ENCODE results near the gene HIPK4. TPM values are rescaled to one million over a fixed set of nuclear protein-coding genes. Genes with fewer than 3 reads are reported as not detected.
"Not testable (repeated sequence)": the region's sequence is repeated elsewhere in the genome, so short reads cannot be mapped to it uniquely, and the experiment has no call there.

Gene HIPK4
- total RNA-seq, 1 donor from 2014 or later, result 0.36 TPM

DNA sequence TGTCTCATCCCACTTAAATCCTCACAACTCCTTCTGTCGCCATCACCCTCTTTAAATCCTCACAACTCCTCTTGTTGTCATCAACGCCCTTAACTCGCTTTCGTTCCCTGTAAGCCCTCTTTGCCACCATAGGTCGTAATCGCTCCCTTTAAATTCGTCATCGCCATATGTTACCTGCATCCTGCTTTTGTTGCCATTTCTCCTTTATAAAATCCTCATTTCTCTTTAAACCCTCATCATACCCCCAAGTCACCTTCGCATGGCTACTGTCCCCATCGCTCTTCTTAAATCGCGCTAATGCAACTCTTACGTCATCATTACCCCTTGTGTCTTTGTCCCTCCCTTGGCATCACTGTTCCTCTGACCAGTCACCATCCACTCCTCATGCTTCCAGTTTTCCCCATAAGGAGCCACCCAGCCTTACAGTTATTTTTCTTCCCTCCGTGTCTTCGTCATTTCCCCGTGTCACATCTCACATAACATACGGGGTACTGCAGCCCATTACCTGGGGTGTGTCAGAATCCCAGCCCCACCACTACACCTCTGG, 40.9 kb downstream of the HIPK4 start:
- intact Hi-C loops (cut with DNase I), result no loop called here
- no peak for ATAC-seq
- DNase-seq (ENCODE audit: low spot score), result no peak

DNA sequence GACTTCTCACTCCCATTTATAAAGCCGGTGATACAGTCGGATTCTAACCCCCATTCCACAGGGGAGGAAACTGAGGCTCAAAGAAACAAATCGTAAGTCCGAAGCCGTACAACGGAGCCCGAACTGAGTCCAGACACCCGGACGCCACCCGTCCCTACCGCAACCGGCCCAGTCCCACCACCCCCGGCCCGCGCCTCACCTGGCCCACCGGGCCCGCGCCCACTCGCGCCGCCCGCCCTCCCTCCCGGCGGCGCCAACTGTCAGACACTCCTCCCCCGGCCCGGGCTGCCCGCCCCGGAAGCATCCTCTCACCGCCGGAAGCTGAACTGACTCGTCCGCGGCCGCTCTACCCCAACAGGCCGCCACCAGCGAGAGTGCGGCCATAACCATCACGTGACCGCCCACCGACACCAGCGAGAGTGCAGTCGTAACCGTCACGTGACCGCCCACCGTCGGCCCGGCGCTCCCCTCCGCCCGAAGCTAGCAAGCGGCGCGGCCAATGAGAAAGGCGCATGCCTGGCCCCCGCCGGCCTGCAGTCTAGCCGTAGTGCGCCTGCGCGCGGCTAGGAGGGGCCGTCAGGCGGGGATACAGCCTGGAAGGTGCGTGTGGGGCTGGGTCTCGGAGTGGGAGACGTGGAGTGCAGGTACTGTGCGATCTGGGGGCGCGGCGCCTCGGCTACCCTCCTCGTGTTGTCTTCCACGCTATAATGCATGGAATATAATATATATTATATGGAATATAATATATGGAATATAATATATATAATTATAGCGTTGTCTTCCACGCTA, 41.7 kb downstream of the HIPK4 start, which contains the start of the genes C19orf47 and PLD3:
Gene C19orf47, minus strand, starts transcription at position 273 of the 789 bp plus-strand sequence. CDS start 6,540 bp downstream, outside the sequence.
Gene PLD3, plus strand, starts transcription at position 571 of the 789 bp plus-strand sequence. CDS start 17,789 bp downstream, outside the sequence.
- peak; percentile 100 for DNase-seq (ENCODE audit: low spot score)
- ATAC-seq, result peak; percentile 99
- intact Hi-C loops (cut with DNase I), result no loop called here

DNA sequence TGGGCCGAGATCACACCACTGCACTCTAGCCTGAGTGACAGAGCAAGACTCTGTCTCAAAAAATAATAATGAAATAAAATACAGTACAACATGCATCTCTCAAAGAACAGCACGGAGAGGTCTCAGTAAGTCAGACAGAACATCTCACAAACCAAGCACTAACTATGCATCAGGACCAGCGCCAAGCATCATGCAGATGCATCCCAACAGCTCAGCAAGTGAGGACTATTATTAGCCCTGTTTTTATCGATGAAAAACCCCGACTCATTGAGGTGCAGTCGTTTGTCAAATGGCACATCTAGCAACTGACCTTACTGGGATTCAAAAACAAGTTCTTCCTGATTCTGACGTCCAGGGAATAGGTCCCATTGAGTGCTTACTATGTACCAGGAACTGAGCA, 45.6 kb downstream of the HIPK4 start:
- no peak for ATAC-seq
- no peak for DNase-seq (ENCODE audit: low spot score)
- intact Hi-C loops (cut with DNase I), result no loop called here

DNA sequence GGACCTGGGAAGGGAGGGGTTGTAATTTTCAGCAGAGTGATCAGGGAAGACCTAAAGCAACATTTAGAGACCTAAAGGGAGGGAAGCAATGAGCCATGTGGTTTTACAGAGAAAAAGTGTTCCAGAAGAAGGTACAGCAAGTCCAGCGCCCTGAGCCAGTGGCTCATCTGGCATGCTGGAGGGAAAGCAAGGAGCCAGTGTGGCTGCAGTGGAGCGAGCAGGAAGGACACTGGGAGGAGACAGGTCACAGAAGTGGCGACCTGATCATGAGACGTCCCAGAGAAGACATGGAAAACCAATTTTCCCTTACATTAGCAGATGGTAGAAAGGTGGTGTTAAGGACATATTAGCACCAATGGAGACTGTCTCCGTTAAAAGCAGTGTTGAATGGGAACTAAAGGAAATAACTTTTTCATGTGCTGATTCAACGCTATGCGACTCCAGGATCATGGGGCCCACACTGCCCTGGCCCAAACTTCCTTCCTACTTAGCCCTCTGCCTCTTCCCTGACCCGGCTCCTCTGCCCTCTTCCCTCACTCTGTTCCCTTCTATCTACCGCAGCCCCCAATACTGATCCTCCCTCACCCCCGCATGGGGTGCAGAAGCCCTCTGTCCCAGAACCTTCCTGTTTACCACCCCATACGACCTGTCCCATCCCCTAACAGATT, 47.2 kb downstream of the HIPK4 start:
- intact Hi-C loops (cut with DNase I), result no loop called here
- DNase-seq (ENCODE audit: low spot score), result no peak
- ATAC-seq, result no peak

DNA sequence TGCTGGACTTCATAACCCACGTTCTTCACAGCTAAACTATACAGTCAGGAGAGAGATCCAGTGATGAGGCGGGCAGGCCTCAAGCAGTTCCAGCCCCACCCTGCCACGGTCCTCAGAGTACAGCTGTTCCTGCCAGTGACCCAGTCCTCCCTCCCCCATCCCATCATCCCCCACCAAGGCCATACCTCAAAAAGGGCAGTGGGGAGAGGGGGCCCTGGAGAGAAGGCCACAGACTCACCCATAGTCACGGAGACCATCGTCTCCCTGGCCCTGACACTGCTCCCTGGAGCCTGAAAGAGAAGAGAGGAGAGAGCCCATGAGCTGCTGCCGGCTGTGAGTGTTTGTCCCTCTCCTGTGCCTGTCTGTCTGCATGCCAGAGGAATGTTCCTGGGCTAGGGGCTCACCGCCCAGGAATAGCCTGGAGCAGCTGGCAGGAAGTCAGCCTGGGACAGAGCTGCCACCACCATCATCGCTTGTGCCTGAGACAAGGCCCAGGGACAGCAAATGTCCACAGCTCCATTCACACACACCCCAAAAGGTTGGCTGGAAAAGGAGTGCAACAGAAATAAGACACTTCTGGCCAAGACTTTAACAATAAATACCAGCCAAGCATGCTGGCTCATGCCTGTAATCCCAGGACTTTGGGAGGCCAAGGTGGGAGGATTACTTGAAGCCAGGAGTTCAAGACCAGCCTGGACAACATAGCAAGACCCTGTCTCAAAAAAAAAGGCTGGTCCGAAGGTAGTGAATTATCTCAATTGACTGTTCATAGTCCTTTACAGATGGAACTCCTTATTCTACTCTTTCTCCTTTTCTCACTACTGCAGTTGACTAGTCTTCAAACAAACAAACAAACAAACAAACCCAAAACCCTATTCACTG, 48.1 kb downstream of the HIPK4 start:
- DNase-seq (ENCODE audit: low spot score) (no peak), ATAC-seq (no peak)
- intact Hi-C loops (cut with DNase I), result no loop called here

DNA sequence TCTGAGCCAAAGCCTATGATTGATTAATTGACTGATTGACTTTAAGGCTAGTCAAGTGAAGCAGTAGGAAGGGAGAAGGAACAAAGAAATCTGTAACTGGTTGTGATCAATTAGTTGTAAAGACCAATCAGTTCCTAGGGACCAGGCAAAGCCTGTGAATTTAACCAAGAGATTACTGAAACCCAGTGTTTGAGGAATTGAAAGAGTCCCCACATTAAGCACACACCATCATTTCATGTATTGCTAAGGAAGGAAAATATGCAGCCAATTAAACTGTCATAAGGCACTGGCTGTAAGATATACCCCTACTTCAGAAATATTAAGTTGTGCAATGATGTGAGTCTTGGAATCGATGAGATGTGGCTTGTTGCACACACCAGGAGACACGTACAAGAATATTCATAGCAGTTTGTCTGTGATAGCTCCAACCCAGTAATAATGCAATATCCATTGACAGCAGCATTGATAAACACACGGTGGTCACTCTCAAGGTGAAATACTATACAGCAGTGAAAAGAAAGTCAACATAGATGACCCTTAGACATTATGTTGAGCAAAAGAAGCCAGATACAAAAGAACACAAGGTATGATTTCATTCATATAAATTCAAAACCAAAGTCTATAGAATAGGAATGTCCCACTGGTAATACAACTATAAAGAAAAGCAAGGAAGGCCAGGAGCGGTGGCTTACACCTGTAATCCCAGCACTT, 50.8 kb downstream of the HIPK4 start:
- intact Hi-C loops (cut with DNase I), result no loop called here
- DNase-seq (ENCODE audit: low spot score) (no peak), ATAC-seq (no peak)

DNA sequence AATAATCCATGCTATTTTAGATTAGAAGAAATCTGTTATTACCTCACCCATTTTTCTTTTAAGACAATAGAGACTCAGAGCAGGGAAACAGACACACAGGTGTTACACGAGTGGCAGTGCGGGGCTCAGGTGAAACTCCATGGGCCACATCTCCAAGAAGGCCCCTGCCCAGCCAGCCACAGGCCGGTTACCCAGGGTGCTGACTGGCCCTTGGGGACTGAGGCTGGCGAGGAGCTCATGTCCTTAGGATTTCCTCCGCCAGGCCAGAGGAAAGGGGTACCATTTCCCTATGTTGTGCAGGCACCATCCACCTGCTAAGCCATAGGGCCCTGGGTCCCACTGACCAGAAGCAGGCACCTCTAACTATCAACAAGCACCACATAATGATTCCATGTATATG, 52.4 kb downstream of the HIPK4 start:
- DNase-seq (ENCODE audit: low spot score) (no peak), ATAC-seq (no peak)
- intact Hi-C loops (cut with DNase I), result no loop called here

DNA sequence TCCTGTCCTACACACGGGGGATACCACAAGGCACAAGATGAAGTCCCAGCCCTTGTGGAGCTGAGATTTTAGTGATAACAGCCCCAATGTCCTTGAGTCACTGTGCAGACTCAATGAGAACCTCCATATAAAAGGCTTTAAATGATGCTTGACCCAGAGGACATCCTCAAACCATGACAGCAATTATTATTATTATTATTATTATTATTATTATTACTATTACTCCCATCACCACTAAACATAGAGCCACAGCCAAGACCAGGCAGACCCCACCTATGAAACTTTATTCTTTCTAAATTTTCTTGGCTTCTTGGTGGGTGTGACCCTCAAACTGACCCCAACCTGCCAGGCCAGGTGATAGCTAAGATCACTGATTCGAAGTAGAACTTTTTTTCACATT, 52.9 kb downstream of the HIPK4 start:
- DNase-seq (ENCODE audit: low spot score) (no peak), ATAC-seq (no peak)
- intact Hi-C loops (cut with DNase I), result no loop called here

DNA sequence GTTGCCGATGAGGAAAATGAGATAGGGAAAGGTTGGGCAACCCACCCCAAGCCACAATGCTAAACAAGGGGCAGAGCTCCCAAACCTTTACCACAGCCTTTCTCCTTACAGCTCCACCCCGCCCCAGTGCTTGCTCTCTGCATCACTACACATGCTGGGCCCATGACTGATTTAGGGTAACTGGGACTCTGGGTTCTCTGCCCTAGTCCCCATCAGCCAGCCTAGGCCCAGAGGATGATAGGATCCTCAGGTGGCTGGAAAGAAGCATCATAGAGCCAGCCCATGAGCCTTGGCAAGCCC, 53.4 kb downstream of the HIPK4 start:
- ATAC-seq (no peak), DNase-seq (ENCODE audit: low spot score) (no peak)
- intact Hi-C loops (cut with DNase I), result no loop called here

DNA sequence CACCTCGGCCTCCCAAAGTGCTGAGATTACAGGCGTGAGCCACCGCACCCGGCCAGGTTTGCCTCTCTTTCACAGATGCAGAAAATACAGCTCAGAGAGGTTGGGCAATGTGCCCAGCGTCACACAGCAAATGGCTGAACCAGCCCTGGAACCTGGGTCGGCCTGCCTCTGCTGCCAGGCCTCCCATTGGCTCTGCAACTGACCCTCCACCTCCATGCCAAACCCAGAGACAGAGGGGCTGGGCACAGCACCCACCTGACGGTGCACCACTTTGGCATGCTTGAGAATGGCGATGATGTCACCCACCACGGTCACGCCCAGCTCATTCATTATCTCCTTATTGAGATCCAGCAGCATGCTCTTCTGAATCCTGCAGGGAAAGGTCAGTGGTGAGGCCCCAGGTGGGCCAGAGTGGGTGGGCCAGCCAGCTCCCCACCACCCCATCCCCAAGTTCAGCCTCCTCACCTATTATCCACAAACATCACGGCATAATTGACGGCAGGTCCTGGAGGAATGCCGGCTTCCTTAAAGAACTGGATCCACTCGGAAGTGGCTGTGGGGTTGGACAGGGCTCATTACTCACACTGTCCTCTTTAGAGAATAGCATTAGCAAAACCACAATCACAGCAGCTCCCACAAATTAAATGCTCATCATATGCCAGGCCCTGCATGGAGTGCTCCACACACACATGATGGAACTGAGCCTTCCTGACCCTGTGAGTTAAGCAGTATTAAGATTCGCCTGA, 54.0 kb downstream of the HIPK4 start:
- ATAC-seq (no peak), DNase-seq (ENCODE audit: low spot score) (no peak)
- intact Hi-C loops (cut with DNase I), result no loop called here

DNA sequence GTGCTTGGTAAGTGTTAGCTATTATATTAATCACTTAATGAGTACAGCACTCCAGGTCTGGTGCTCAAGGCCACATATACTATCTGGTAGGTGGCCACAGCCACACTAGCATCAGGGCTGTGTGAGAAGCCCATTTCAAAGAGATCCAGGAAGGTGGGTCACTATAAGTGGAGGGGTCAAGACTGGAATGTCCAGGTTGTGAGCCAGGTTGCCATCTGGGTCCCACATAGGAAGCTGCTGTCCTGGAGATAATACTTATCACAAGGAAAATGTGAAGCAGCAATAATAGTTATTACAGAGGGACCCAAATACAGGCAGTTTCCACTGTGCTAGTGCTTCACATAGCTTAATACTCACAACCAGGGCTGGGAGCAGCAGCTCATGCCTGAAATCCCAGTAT, 54.9 kb downstream of the HIPK4 start:
- intact Hi-C loops (cut with DNase I), result no loop called here
- ATAC-seq (no peak), DNase-seq (ENCODE audit: low spot score) (no peak)

DNA sequence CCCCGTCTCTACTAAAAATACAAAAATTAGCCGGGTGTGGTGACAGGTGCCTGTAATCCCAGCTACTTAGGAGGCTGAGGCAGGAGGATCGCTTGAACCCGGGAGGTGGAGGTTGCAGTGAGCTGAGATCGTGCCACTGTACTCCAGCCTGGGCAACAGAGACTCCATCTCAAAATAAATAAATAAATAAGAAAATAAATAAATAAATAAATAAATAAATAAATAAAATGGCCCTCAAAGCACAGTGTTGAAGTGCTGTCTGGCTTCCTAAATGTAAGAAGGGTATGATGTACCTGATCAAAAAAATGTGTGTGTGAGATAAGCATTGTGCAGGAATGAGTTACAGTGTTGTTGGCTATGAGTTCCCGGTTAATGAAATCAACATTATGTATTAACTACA, 56.9 kb downstream of the HIPK4 start:
- ATAC-seq; intact Hi-C loops (cut with DNase I); DNase-seq (ENCODE audit: low spot score): not testable (repeated sequence)

DNA sequence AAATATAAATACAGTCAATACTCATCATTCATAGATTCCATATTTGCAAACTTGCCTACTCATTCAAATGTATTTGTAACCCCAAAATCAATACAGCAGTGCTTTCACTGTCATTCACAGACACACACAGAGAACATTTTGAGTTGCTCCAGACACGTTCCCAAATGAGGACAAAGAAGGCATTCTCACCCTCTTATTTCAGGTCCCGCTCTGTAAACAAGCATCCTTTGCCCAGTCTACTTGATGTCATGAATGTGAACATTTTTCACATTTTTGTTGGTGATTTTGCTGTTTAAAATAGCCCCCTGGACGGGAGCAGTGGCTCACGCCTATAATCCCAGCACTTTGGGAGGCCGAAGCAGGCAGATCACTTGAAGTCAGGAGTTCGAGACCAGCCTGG, 57.3 kb downstream of the HIPK4 start:
- no peak for DNase-seq (ENCODE audit: low spot score)
- intact Hi-C loops (cut with DNase I), result no loop called here
- no peak for ATAC-seq

DNA sequence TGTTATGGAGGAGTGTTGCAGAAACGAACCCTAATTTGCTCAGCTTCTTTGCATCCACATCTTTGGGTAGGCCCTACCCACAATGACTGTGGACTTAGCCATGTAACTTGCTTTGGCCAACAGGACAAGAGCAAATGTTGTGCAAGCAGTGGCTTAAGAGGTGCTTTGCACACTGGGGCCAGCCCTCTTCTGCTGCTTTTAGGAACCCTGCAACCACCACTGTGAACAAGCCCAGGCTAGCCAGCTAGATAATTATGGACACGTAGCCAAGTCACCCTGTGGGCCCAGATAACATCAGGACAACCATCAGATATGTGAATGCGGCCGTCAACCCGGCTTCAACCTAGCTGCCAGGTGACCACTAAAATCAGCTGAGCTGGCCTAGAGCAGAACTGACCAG, 58.9 kb downstream of the HIPK4 start:
- intact Hi-C loops (cut with DNase I), result no loop called here
- DNase-seq (ENCODE audit: low spot score) (no peak), ATAC-seq (no peak)
